ENCODE measurements around the gene DNAJC1.

- TF ChIP-seq POLR2AphosphoS5 (IDR thresholded peaks at IDR 0.05; ENCODE audit: borderline replicate concordance, low read depth, low read length) = no peak
- no peak for TF ChIP-seq EZH2 (IDR thresholded peaks at IDR 0.05)
Measured at GRCh38 chr10:21791276-21791675, 212.3 kb downstream of the DNAJC1 start.
